PC-3 (cell line): ENCODE results near the gene ZNF365. TPM values are rescaled to one million over a fixed set of nuclear protein-coding genes. Genes with fewer than 3 reads are reported as not detected.

ENCODE experiments used
- ATAC-seq: fragments of 200-7000 bp; cut with Tn5 transposase; 2 replicates; pipeline ENCODE4 v1.9.1; 2020; ENCODE audit warnings: mild to moderate bottlenecking, moderate library complexity
- BruUV-seq: library from RNA; stranded (reverse); fragments of 400-500 nt; replicated peaks from 2 replicates; lab custom pipeline; 2021; lab: Mats Ljungman, UMichigan
- CTCF ChIA-PET: fragments of 300-600 bp; sonication (Branson Sonifier 250); formaldehyde crosslinking; loops from one replicate; lab custom pipeline; 2022; ENCODE audit warnings: antibody characterized with exemption; lab: Charles Lee
- POLR2A ChIA-PET: fragments of 300-600 bp; sonication (Branson Sonifier 250); formaldehyde crosslinking; loops from one replicate; lab custom pipeline; 2022; ENCODE audit warnings: antibody characterized with exemption; ENCODE audit not compliant: unreplicated experiment; lab: Charles Lee
- DNase-seq: peaks from one replicate; pipeline ENCODE4 v3.0.0-alpha.2; 2015
- H2AFZ ChIP-seq: fragments of 300-600 bp; sonication (generic); 2 replicates; pipeline ENCODE4 v1.6.0; 2016; ENCODE audit warnings: antibody characterized with exemption, low read length
- H3F3A ChIP-seq: fragments of 300-600 bp; sonication (generic); one replicate; pipeline ENCODE4 v1.6.0; 2017; ENCODE audit warnings: antibody characterized with exemption, low read length, control low read depth, mild to moderate bottlenecking; ENCODE audit not compliant: unreplicated experiment
- H3K27ac ChIP-seq: fragments of 300-600 bp; sonication (generic); 2 replicates; pipeline ENCODE4 v1.5.1; 2016; ENCODE audit warnings: mild to moderate bottlenecking, low read length
- H3K27me3 ChIP-seq: fragments of 300-600 bp; sonication (generic); 2 replicates; pipeline ENCODE4 v1.6.1; 2016; ENCODE audit warnings: low read length, mixed read lengths
- H3K36me3 ChIP-seq: fragments of 300-600 bp; sonication (generic); 2 replicates; pipeline ENCODE4 v1.6.1; 2016; ENCODE audit warnings: low read depth, mixed run types, low read length, mixed read lengths
- H3K4me1 ChIP-seq: fragments of 300-600 bp; sonication (generic); 2 replicates; pipeline ENCODE4 v1.5.1; 2016; ENCODE audit warnings: low read length; ENCODE audit not compliant: insufficient read depth
- H3K4me2 ChIP-seq: fragments of 300-600 bp; sonication (generic); 2 replicates; pipeline ENCODE4 v1.6.0; 2016; ENCODE audit warnings: low read length
- H3K4me3 ChIP-seq: fragments of 300-600 bp; sonication (generic); 2 replicates; pipeline ENCODE4 v1.5.1; 2016; ENCODE audit warnings: mild to moderate bottlenecking, low read length, mixed read lengths
- H3K79me2 ChIP-seq: fragments of 300-600 bp; sonication (generic); 2 replicates; pipeline ENCODE4 v1.6.1; 2017; ENCODE audit warnings: low read length, mixed read lengths
- H3K9ac ChIP-seq: fragments of 300-600 bp; sonication (generic); 2 replicates; pipeline ENCODE4 v1.6.0; 2016; ENCODE audit warnings: mild to moderate bottlenecking, low read length
- H3K9me2 ChIP-seq: fragments of 300-600 bp; sonication (generic); replicated peaks from 2 replicates; pipeline ENCODE4 v1.6.1; 2016; ENCODE audit warnings: mixed run types, low read length, mixed read lengths
- H3K9me3 ChIP-seq: fragments of 300-600 bp; sonication (generic); 2 replicates; pipeline ENCODE4 v1.6.1; 2016; ENCODE audit warnings: low read length, mixed read lengths
- H4K20me1 ChIP-seq: fragments of 300-600 bp; sonication (generic); 2 replicates; pipeline ENCODE4 v1.6.1; 2016; ENCODE audit warnings: low read length, mixed read lengths
- CTCF ChIP-seq: fragments of 300-600 bp; sonication (generic); conservative IDR thresholded peaks from 2 replicates; pipeline ENCODE4 v1.5.1; 2017; ENCODE audit warnings: antibody characterized with exemption, low read depth, mild to moderate bottlenecking, low read length
- EZH2 ChIP-seq: fragments of 300-600 bp; sonication (generic); IDR thresholded peaks from one replicate; pipeline ENCODE4 v1.6.1; 2017; ENCODE audit warnings: antibody characterized with exemption, mild to moderate bottlenecking, low read length; ENCODE audit not compliant: unreplicated experiment
- EZH2phosphoT487 ChIP-seq: fragments of 300-600 bp; sonication (generic); IDR thresholded peaks from 2 replicates; pipeline ENCODE4 v1.6.1; 2018; ENCODE audit warnings: mild to moderate bottlenecking, antibody characterized with exemption, low read length, borderline replicate concordance
- intact Hi-C: fragments of 100-400 bp; cut with micrococcal nuclease; formaldehyde crosslinking; loops from 2 replicates; pipeline ENCODE4 v1.9.0; 2023
- total RNA-seq: library from RNA; depleted of rRNA; stranded (reverse); fragments of >200 nt; gene quantifications from 2 replicates; pipeline ENCODE4 v1.2.3, GENCODE V29; 2014

ZNF365 gene
- total RNA-seq, 1 experiment from 2014 or later = 20.2 TPM

GRCh38 chr10:62327885-62328284 is 46.3 kb upstream of the ZNF365 start:
- no peaks in the 10 kb centered on the region for H4K20me1 ChIP-seq
- ChIA-PET POLR2A (no interaction called here), CTCF (no interaction called here)
- no peaks in the 10 kb centered on the region for H3K9me2 ChIP-seq
- TF ChIP-seq EZH2 (no peak), CTCF (no peak), EZH2phosphoT487 (no peak)
- no peaks in the 10 kb centered on the region for H3K27me3 ChIP-seq
- H3K27ac ChIP-seq = no peak overlapping the region
- no peak overlapping the region for H2AFZ ChIP-seq
- no peak overlapping the region for H3K4me2 ChIP-seq
- peaks cover 12% of the 10 kb centered on the region for H3K9me3 ChIP-seq
- no peaks in the 10 kb centered on the region for H3K79me2 ChIP-seq
- intact Hi-C loops = no loop called here
- no peak for DNase-seq
- BruUV-seq = no TSS peak
- H3K4me3 ChIP-seq = no peak overlapping the region
- peaks cover 5% of the 10 kb centered on the region; the same call in 1 of the 2 replicates for H3K36me3 ChIP-seq
- ATAC-seq = no peak
- H3F3A ChIP-seq = no peaks in the 10 kb centered on the region
- H3K9ac ChIP-seq = no peak overlapping the region
- peaks cover 8% of the 10 kb centered on the region for H3K4me1 ChIP-seq

- no peaks in the 10 kb centered on the region for H3F3A ChIP-seq
- no peak for DNase-seq
- H3K4me2 ChIP-seq = no peak overlapping the region
- no peak overlapping the region for H2AFZ ChIP-seq
- no peak overlapping the region for H3K9ac ChIP-seq
- peaks cover 4% of the 10 kb centered on the region for H3K4me1 ChIP-seq
- peaks cover 23% of the 10 kb centered on the region for H3K9me3 ChIP-seq
- no peaks in the 10 kb centered on the region for H3K9me2 ChIP-seq
- ATAC-seq = no peak
- BruUV-seq = no TSS peak
- ChIA-PET POLR2A (no interaction called here), CTCF (interaction anchor here (0.5 kb wide), 1 partner anchor 65 kb away, joined by 3 read pairs; no protein-coding TSS in a partner anchor)
- no peak for TF ChIP-seq EZH2phosphoT487
- no peak for TF ChIP-seq EZH2
- no peak for TF ChIP-seq CTCF
- H3K79me2 ChIP-seq = no peaks in the 10 kb centered on the region
- peaks cover 9% of the 10 kb centered on the region; the same call in 1 of the 2 replicates for H3K36me3 ChIP-seq
- H3K27me3 ChIP-seq = no peaks in the 10 kb centered on the region
- H3K4me3 ChIP-seq = no peak overlapping the region
- no peak overlapping the region for H3K27ac ChIP-seq
- intact Hi-C loops = no loop called here
- no peaks in the 10 kb centered on the region for H4K20me1 ChIP-seq
These were observed 44.0 kb upstream of the ZNF365 start for GRCh38 chr10:62330213-62330612.

- BruUV-seq = no TSS peak
- peaks cover 9% of the 10 kb centered on the region; the same call in 1 of the 2 replicates for H3K36me3 ChIP-seq
- no peaks in the 10 kb centered on the region for H4K20me1 ChIP-seq
- intact Hi-C loops = no loop called here
- H3K27ac ChIP-seq = no peak overlapping the region
- H3K9ac ChIP-seq = no peak overlapping the region
- ChIA-PET CTCF (no interaction called here), POLR2A (no interaction called here)
- no peak overlapping the region for H3K4me3 ChIP-seq
- H3F3A ChIP-seq = no peaks in the 10 kb centered on the region
- H3K27me3 ChIP-seq = no peaks in the 10 kb centered on the region
- H3K9me2 ChIP-seq = no peaks in the 10 kb centered on the region
- H3K79me2 ChIP-seq = no peaks in the 10 kb centered on the region
- no peak overlapping the region for H2AFZ ChIP-seq
- H3K9me3 ChIP-seq = peaks cover 23% of the 10 kb centered on the region
- DNase-seq (no peak), ATAC-seq (no peak)
- peaks cover 8% of the 10 kb centered on the region for H3K4me1 ChIP-seq
- no peak overlapping the region for H3K4me2 ChIP-seq
- TF ChIP-seq CTCF = no peak
- TF ChIP-seq EZH2 = no peak
These were observed 41.8 kb upstream of the ZNF365 start for GRCh38 chr10:62332406-62332805.
